Left renal pelvis (tissue), 4 donors: Measurements from ENCODE around the gene CNTNAP1. TPM values are rescaled to one million over a fixed set of nuclear protein-coding genes. Genes with fewer than 3 reads are reported as not detected.
A peak's percentile ranks its signal among the peaks of the same experiment; 100 is the strongest.

Experiments
- DNase-seq, 4 donors: peaks; one replicate each; pipeline ENCODE4 v3.0.0-alpha.2; 2013; ENCODE audit warnings: low read depth in 4 of 4, low spot score in 3 of 4
- polyA plus RNA-seq, 4 donors: library from polyadenylated mRNA; unstranded; fragments of 120-200 nt; gene quantifications; one replicate each; pipeline ENCODE4 v1.2.1, GENCODE V29; 2013; ENCODE audit not compliant: insufficient read length in 4 of 4

CNTNAP1 gene
- polyA plus RNA-seq, 4 donors: 8.1 to 27.7 (median 9.5) TPM

- no peak for DNase-seq
Observed at GRCh38 chr17:42669977-42670788, 12.1 kb upstream of the CNTNAP1 start.

GRCh38 chr17:42670789-42671657, 11.3 kb upstream of the CNTNAP1 start:
- DNase-seq: no peak

- DNase-seq: no peak
Observed at GRCh38 chr17:42672038-42672437, 10.3 kb upstream of the CNTNAP1 start.

GRCh38 chr17:42673266-42673884, 9.0 kb upstream of the CNTNAP1 start:
- no peak for DNase-seq

- DNase-seq: no peak
Observed at GRCh38 chr17:42673885-42674754, 8.2 kb upstream of the CNTNAP1 start.

- no peak for DNase-seq
Observed at GRCh38 chr17:42674755-42675347, 7.5 kb upstream of the CNTNAP1 start.

- DNase-seq: no peak
Observed at GRCh38 chr17:42675348-42675964, 6.9 kb upstream of the CNTNAP1 start.

- no peak for DNase-seq
Observed at GRCh38 chr17:42675965-42676423, 6.3 kb upstream of the CNTNAP1 start.

GRCh38 chr17:42676424-42677011, 5.8 kb upstream of the CNTNAP1 start, which contains the start of gene PLEKHH3:
PLEKHH3 (minus strand) TSS chr17:42676994; CDS start chr17:42676563, 431 bp downstream.
- peak in 1 of 4 donors; percentile 44 for DNase-seq

- peak; percentile 99 to 100 (median 99) for DNase-seq
Observed at GRCh38 chr17:42677012-42677857, 5.1 kb upstream of the CNTNAP1 start.

GRCh38 chr17:42677921-42678781, 4.2 kb upstream of the CNTNAP1 start:
- DNase-seq: peak in 1 of 4 donors; percentile 78

GRCh38 chr17:42678951-42679491, 3.3 kb upstream of the CNTNAP1 start:
- no peak for DNase-seq

- DNase-seq: no peak
Observed at GRCh38 chr17:42679492-42680330, 2.6 kb upstream of the CNTNAP1 start.

- DNase-seq: no peak
Observed at GRCh38 chr17:42680331-42680808, 2.0 kb upstream of the CNTNAP1 start.

- DNase-seq: no peak
Observed at GRCh38 chr17:42682722-42683403, 532 bp downstream of the CNTNAP1 start.
